GM18909 (cell line): ENCODE measurements around the gene HAO1.
"Not testable (repeated sequence)": the region's sequence is repeated elsewhere in the genome, so short reads cannot be mapped to it uniquely, and the experiment has no call there.

ENCODE experiments used
- ATAC-seq: cut with Tn5 transposase; IDR thresholded peaks from one replicate; pipeline ENCODE4 v1.9.1; 2021; ENCODE audit warnings: mild to moderate bottlenecking; ENCODE audit not compliant: unreplicated experiment, poor library complexity

The HAO1 gene

GRCh38 chr20:7859356-7859802 is 80.9 kb downstream of the HAO1 start:
- peak; percentile 81 for ATAC-seq

GRCh38 chr20:7858734-7859250 is 81.5 kb downstream of the HAO1 start:
- ATAC-seq: no peak

GRCh38 chr20:7856756-7857155 is 83.5 kb downstream of the HAO1 start:
- ATAC-seq: no peak

GRCh38 chr20:7855545-7855944 is 84.7 kb downstream of the HAO1 start:
- ATAC-seq: no peak

- ATAC-seq: no peak
Measured at GRCh38 chr20:7853493-7853892, 86.8 kb downstream of the HAO1 start.

GRCh38 chr20:7850775-7851490 is 89.3 kb downstream of the HAO1 start:
- ATAC-seq: no peak

- ATAC-seq: no peak
Measured at GRCh38 chr20:7849675-7850074, 90.6 kb downstream of the HAO1 start.

- no peak for ATAC-seq
Measured at GRCh38 chr20:7848351-7848750, 91.9 kb downstream of the HAO1 start.

GRCh38 chr20:7843613-7844012 is 96.6 kb downstream of the HAO1 start:
- no peak for ATAC-seq

- no peak for ATAC-seq
Measured at GRCh38 chr20:7841971-7842310, 98.3 kb downstream of the HAO1 start.

- ATAC-seq: no peak
Measured at GRCh38 chr20:7841291-7841970, 98.8 kb downstream of the HAO1 start.

GRCh38 chr20:7836076-7836475 is 104.2 kb downstream of the HAO1 start:
- ATAC-seq: no peak

GRCh38 chr20:7834441-7834840 is 105.8 kb downstream of the HAO1 start:
- ATAC-seq: not testable (repeated sequence)
